K562 (cell line): ENCODE data around the gene DCTN1. TPM values are rescaled to one million over a fixed set of nuclear protein-coding genes. Genes with fewer than 3 reads are reported as not detected.

Experiments
- OTX1 ChIP-seq: fragments of 450-650 bp; formaldehyde crosslinking; IDR thresholded peaks from 2 replicates; pipeline ENCODE4 v1.4.0; 2022; ENCODE audit warnings: mild to moderate bottlenecking
- RBM22 ChIP-seq: fragments of 200-400 bp; formaldehyde crosslinking; IDR thresholded peaks from 2 replicates; pipeline ENCODE4 v1.6.1; 2018; ENCODE audit warnings: low read length, low read depth; ENCODE audit not compliant: poor library complexity, severe bottlenecking
- TCF7L2 ChIP-seq: fragments of 150-350 bp; IDR thresholded peaks from 2 replicates; pipeline ENCODE4 v1.6.1; 2016; ENCODE audit warnings: low read depth, mild to moderate bottlenecking, low read length, moderate library complexity
- THRA ChIP-seq: fragments of 450-650 bp; IDR thresholded peaks from 2 replicates; pipeline ENCODE4 v1.6.1; 2017; ENCODE audit warnings: mild to moderate bottlenecking, moderate library complexity
- ZNF324 ChIP-seq: fragments of 250-450 bp; sonication (Bioruptor Pico); IDR thresholded peaks from 2 replicates; pipeline ENCODE4 v1.4.0; 2020; ENCODE audit warnings: mild to moderate bottlenecking
- polyA plus RNA-seq, 8 experiments: library from polyadenylated mRNA; depleted of rRNA in 4 of 8; stranded (reverse) in 5 of 8; unstranded in 3 of 8; fragments of >200 nt; fragmentation: Nextera tagmentation in 2 of 8; fragmentation: Illumina TruSeq in 1 of 8; extraction: Ambion mirVana in 2 of 8; extraction: Trizol in 1 of 8; gene quantifications; 2 replicates each; pipeline versions ENCODE4 v1.2.1 to v1.2.3, GENCODE V29; 2011 to 2014; ENCODE audit warnings: inconsistent platforms in 1 of 8, missing spikeins in 1 of 8
- total RNA-seq, 7 experiments: library from RNA; depleted of rRNA in 6 of 7; stranded (reverse); fragments of >200 nt in 6 of 7; fragmentation: Illumina TruSeq in 2 of 7; extraction: Trizol in 2 of 7; gene quantifications; 2 replicates each; pipeline versions ENCODE4 v1.2.1 to v1.2.3, GENCODE V29; 2011 to 2021; ENCODE audit warnings: low replicate concordance in 1 of 7
- TF ChIP-seq, protein P1 (sequence below): fragments of 250-450 bp; sonication (Bioruptor Pico); IDR thresholded peaks from 2 replicates; pipeline ENCODE4 v1.9.0; 2021; ENCODE audit warnings: mild to moderate bottlenecking, inconsistent platforms
- TF ChIP-seq, protein P2 (sequence below): fragments of 250-450 bp; sonication (Bioruptor Pico); IDR thresholded peaks from 2 replicates; pipeline ENCODE4 v1.8.0; 2022; ENCODE audit warnings: inconsistent platforms, mild to moderate bottlenecking, moderate library complexity, borderline replicate concordance
- TF ChIP-seq, protein P3 (sequence below): IDR thresholded peaks from 3 replicates; pipeline ENCODE4 v1.6.1; 2011; ENCODE audit warnings: borderline replicate concordance, mild to moderate bottlenecking, moderate library complexity; ENCODE audit not compliant: insufficient read length; ENCODE audit errors: extremely low read depth

Gene DCTN1
- total and polyA plus RNA-seq, 9 of the 15 experiments (the other 6 are each of a cell fraction or from before 2014, with no cell fraction given) = 23.9 to 71.7 (median 45.0) TPM

GRCh38 chr2:74427551-74427950, 47.4 kb upstream of the DCTN1 start (continued):
- TF ChIP-seq THRA (no peak), ZNF324 (no peak), OTX1 (CRISPR knock-in tag) (no peak), RBM22 (no peak), TCF7L2 (no peak)
- TF ChIP-seq, protein P1, sequence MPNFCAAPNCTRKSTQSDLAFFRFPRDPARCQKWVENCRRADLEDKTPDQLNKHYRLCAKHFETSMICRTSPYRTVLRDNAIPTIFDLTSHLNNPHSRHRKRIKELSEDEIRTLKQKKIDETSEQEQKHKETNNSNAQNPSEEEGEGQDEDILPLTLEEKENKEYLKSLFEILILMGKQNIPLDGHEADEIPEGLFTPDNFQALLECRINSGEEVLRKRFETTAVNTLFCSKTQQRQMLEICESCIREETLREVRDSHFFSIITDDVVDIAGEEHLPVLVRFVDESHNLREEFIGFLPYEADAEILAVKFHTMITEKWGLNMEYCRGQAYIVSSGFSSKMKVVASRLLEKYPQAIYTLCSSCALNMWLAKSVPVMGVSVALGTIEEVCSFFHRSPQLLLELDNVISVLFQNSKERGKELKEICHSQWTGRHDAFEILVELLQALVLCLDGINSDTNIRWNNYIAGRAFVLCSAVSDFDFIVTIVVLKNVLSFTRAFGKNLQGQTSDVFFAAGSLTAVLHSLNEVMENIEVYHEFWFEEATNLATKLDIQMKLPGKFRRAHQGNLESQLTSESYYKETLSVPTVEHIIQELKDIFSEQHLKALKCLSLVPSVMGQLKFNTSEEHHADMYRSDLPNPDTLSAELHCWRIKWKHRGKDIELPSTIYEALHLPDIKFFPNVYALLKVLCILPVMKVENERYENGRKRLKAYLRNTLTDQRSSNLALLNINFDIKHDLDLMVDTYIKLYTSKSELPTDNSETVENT (CRISPR knock-in tag) = no peak
- TF ChIP-seq, protein P2, sequence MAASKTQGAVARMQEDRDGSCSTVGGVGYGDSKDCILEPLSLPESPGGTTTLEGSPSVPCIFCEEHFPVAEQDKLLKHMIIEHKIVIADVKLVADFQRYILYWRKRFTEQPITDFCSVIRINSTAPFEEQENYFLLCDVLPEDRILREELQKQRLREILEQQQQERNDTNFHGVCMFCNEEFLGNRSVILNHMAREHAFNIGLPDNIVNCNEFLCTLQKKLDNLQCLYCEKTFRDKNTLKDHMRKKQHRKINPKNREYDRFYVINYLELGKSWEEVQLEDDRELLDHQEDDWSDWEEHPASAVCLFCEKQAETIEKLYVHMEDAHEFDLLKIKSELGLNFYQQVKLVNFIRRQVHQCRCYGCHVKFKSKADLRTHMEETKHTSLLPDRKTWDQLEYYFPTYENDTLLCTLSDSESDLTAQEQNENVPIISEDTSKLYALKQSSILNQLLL = no peak
- TF ChIP-seq, protein P3, sequence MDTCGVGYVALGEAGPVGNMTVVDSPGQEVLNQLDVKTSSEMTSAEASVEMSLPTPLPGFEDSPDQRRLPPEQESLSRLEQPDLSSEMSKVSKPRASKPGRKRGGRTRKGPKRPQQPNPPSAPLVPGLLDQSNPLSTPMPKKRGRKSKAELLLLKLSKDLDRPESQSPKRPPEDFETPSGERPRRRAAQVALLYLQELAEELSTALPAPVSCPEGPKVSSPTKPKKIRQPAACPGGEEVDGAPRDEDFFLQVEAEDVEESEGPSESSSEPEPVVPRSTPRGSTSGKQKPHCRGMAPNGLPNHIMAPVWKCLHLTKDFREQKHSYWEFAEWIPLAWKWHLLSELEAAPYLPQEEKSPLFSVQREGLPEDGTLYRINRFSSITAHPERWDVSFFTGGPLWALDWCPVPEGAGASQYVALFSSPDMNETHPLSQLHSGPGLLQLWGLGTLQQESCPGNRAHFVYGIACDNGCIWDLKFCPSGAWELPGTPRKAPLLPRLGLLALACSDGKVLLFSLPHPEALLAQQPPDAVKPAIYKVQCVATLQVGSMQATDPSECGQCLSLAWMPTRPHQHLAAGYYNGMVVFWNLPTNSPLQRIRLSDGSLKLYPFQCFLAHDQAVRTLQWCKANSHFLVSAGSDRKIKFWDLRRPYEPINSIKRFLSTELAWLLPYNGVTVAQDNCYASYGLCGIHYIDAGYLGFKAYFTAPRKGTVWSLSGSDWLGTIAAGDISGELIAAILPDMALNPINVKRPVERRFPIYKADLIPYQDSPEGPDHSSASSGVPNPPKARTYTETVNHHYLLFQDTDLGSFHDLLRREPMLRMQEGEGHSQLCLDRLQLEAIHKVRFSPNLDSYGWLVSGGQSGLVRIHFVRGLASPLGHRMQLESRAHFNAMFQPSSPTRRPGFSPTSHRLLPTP = no peak
